ENCODE data around the gene PIGH.

The PIGH gene

DNA sequence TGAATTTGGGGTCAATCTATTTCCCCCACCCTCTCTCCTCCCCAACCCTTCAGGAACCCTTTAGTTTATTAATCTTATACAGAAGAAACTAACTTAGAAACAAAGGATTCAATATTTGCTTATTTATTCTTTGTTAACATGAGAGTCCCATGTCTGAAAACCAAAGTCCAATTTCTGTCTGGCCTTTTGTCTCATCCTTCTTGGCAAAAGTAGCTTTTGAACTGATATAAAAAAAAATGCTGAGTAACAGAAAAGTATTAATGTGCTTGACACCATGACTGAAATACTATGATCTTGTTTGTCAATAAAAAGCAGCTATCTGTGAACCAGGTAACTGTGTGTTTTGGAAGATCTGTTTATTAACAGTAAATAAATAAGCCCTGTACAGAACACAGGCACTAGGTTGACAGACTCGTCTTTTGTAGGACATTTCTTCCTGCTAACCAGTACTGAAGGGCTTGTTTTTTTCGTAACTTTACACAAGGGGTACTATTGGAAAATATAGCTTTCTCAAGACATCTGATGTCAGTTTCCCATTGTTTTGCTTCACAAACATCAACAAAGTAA, 10.8 kb downstream of the PIGH start:
- H3K4me3 ChIP-seq (replicated peaks in 1 of 2; ENCODE audit: low read depth in 2 of 2, low read length in 2 of 2), result no peak overlapping the region
- TF ChIP-seq, protein P1, sequence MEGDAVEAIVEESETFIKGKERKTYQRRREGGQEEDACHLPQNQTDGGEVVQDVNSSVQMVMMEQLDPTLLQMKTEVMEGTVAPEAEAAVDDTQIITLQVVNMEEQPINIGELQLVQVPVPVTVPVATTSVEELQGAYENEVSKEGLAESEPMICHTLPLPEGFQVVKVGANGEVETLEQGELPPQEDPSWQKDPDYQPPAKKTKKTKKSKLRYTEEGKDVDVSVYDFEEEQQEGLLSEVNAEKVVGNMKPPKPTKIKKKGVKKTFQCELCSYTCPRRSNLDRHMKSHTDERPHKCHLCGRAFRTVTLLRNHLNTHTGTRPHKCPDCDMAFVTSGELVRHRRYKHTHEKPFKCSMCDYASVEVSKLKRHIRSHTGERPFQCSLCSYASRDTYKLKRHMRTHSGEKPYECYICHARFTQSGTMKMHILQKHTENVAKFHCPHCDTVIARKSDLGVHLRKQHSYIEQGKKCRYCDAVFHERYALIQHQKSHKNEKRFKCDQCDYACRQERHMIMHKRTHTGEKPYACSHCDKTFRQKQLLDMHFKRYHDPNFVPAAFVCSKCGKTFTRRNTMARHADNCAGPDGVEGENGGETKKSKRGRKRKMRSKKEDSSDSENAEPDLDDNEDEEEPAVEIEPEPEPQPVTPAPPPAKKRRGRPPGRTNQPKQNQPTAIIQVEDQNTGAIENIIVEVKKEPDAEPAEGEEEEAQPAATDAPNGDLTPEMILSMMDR (IDR thresholded peaks at IDR 0.05; ENCODE audit: low read depth, low read length), result no peak
- no peak for DNase-seq (ENCODE audit: low read depth in 2 of 2)

- TF ChIP-seq, protein P1 (IDR thresholded peaks at IDR 0.05; ENCODE audit: low read depth, low read length), result no peak
- H3K4me3 ChIP-seq (replicated peaks in 1 of 2; ENCODE audit: low read depth in 2 of 2, low read length in 2 of 2), result no peak overlapping the region
- no peak for DNase-seq (ENCODE audit: low read depth in 2 of 2)
These were observed 13.7 kb downstream of the PIGH start for GRCh38 chr14:67586369-67586768.

DNA sequence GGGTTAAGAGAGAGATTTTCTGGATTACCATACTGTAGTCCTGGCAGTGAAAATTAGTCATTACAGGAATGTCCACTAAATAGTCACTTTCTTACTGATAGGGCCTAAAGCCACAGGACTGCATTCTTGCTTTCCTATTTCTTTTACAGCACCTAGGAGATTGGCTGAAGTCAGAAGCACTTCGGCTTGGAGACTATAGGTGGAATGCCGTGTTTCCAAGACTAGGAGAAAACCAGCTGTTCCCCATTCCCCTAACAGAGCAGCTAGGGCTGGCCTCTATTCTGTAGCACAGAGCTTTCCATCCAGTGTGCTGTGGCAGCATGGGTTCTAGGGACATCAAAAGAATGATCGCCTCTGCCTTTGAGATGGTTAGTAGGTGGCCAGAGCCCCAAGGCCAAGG, 15.1 kb downstream of the PIGH start:
- H3K4me3 ChIP-seq (replicated peaks in 1 of 2; ENCODE audit: low read depth in 2 of 2, low read length in 2 of 2), result no peak overlapping the region
- no peak for DNase-seq (ENCODE audit: low read depth in 2 of 2)
- TF ChIP-seq, protein P1 (IDR thresholded peaks at IDR 0.05; ENCODE audit: low read depth, low read length), result no peak

- DNase-seq (ENCODE audit: low read depth in 2 of 2), result peak; percentile 66
- TF ChIP-seq, protein P1 (IDR thresholded peaks at IDR 0.05; ENCODE audit: low read depth, low read length), result peak; percentile 82
- no peak overlapping the region for H3K4me3 ChIP-seq (replicated peaks in 1 of 2; ENCODE audit: low read depth in 2 of 2, low read length in 2 of 2)
These were observed 16.1 kb downstream of the PIGH start for GRCh38 chr14:67583711-67584644.

GRCh38 chr14:67582061-67582460, 18.0 kb downstream of the PIGH start:
- TF ChIP-seq, protein P1 (IDR thresholded peaks at IDR 0.05; ENCODE audit: low read depth, low read length), result no peak
- H3K4me3 ChIP-seq (replicated peaks in 1 of 2; ENCODE audit: low read depth in 2 of 2, low read length in 2 of 2), result no peak overlapping the region
- no peak for DNase-seq (ENCODE audit: low read depth in 2 of 2)

DNA sequence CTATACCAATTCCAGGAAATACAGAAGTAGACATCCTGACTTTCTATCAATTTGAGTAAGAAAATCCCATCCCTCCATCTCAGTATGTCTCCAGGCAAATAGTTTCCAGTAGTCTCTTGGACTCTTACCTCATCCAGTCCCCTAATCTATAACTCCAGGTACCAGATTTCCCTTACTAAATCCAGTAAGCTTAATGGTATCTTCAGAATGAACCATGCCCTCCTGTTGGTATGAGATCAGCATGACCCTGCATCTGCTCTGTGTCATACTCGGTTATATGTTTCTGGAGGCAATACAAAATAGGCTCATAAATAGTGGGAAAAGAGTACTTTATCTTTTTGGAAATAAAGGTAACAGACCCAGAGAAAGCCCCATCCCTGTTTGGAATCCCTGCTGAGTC, 18.4 kb downstream of the PIGH start:
- no peak for DNase-seq (ENCODE audit: low read depth in 2 of 2)
- TF ChIP-seq, protein P1 (IDR thresholded peaks at IDR 0.05; ENCODE audit: low read depth, low read length), result no peak

More for the DNA sequence above, 18.4 kb downstream of the PIGH start:
- H3K4me3 ChIP-seq (replicated peaks in 1 of 2; ENCODE audit: low read depth in 2 of 2, low read length in 2 of 2), result no peak overlapping the region
